Stimulated activated CD8-positive, alpha-beta memory T cell treated with anti-CD3 and anti-CD28 coated beads, Interleukin-2, amount 100 ng/mL, for 1 hour (primary cell): ENCODE data around the gene HHATL.

ENCODE experiments used
- DNase-seq, 2 donors: peaks; one replicate each; pipeline ENCODE4 v3.0.0-alpha.2; 2020; ENCODE audit warnings: low read depth in 2 of 2

HHATL gene

GRCh38 chr3:42684632-42685362, 17.8 kb downstream of the HHATL start:
- no peak for DNase-seq

- DNase-seq = no peak
These were observed 18.6 kb downstream of the HHATL start for GRCh38 chr3:42683875-42684598.

GRCh38 chr3:42682301-42683070, 20.1 kb downstream of the HHATL start:
- no peak for DNase-seq

GRCh38 chr3:42681361-42682038, 21.1 kb downstream of the HHATL start:
- no peak for DNase-seq

- DNase-seq = no peak
These were observed 21.8 kb downstream of the HHATL start for GRCh38 chr3:42680806-42681205.

GRCh38 chr3:42680271-42680670, 22.3 kb downstream of the HHATL start:
- no peak for DNase-seq

- DNase-seq = no peak
These were observed 24.2 kb downstream of the HHATL start for GRCh38 chr3:42678447-42678846.

- DNase-seq = no peak
These were observed 26.7 kb downstream of the HHATL start for GRCh38 chr3:42675909-42676308.

GRCh38 chr3:42674146-42674545, 28.5 kb downstream of the HHATL start:
- DNase-seq = no peak

- DNase-seq = no peak
These were observed 29.5 kb downstream of the HHATL start for GRCh38 chr3:42673082-42673481.

- no peak for DNase-seq
These were observed 30.1 kb downstream of the HHATL start for GRCh38 chr3:42672515-42672914.

GRCh38 chr3:42670670-42671069, 31.9 kb downstream of the HHATL start:
- no peak for DNase-seq

GRCh38 chr3:42670051-42670576, 32.5 kb downstream of the HHATL start:
- no peak for DNase-seq

- DNase-seq = no peak
These were observed 33.8 kb downstream of the HHATL start for GRCh38 chr3:42668793-42669217.

GRCh38 chr3:42668413-42668760, 34.2 kb downstream of the HHATL start:
- no peak for DNase-seq

- DNase-seq = no peak
These were observed 34.8 kb downstream of the HHATL start for GRCh38 chr3:42667523-42668412.

- DNase-seq = no peak
These were observed 35.5 kb downstream of the HHATL start for GRCh38 chr3:42667096-42667522.

GRCh38 chr3:42666577-42666998, 36.0 kb downstream of the HHATL start:
- DNase-seq = no peak

GRCh38 chr3:42666022-42666421, 36.6 kb downstream of the HHATL start:
- DNase-seq = no peak

GRCh38 chr3:42665050-42665878, 37.3 kb downstream of the HHATL start:
- DNase-seq = no peak
